OCI-LY1 (cell line): ENCODE measurements around the gene POGLUT2.

Experiments used
- H2AFZ ChIP-seq: fragments of 200-600 bp; sonication (generic), shearing (Covaris generic); 2 replicates; pipeline ENCODE4 v1.6.0; 2014; ENCODE audit warnings: antibody characterized with exemption, mild to moderate bottlenecking, low read length
- H3F3A ChIP-seq: fragments of 200-600 bp; sonication (generic), shearing (Covaris generic); 2 replicates; pipeline ENCODE4 v1.6.0; 2014; ENCODE audit warnings: mild to moderate bottlenecking, antibody characterized with exemption, low read length, moderate library complexity; ENCODE audit not compliant: insufficient read depth
- H3K27ac ChIP-seq: fragments of 200-600 bp; sonication (generic); 2 replicates; pipeline ENCODE4 v1.5.1; 2014; ENCODE audit warnings: low read length, mixed run types, mild to moderate bottlenecking, low read depth; ENCODE audit not compliant: poor library complexity, severe bottlenecking
- H3K27me3 ChIP-seq: fragments of 200-600 bp; sonication (generic); 2 replicates; pipeline ENCODE4 v1.6.0; 2014; ENCODE audit warnings: antibody characterized with exemption, mild to moderate bottlenecking, low read length, moderate library complexity; ENCODE audit not compliant: insufficient read depth
- H3K36me3 ChIP-seq: fragments of 200-600 bp; sonication (generic); 2 replicates; pipeline ENCODE4 v1.6.1; 2014; ENCODE audit warnings: mild to moderate bottlenecking, antibody characterized with exemption, low read length, moderate library complexity, mixed read lengths; ENCODE audit not compliant: insufficient read depth
- H3K4me1 ChIP-seq: fragments of 200-600 bp; sonication (generic); 2 replicates; pipeline ENCODE4 v1.5.1; 2014; ENCODE audit warnings: mild to moderate bottlenecking, low read length, moderate library complexity; ENCODE audit not compliant: insufficient read depth, severe bottlenecking
- H3K4me2 ChIP-seq: fragments of 200-600 bp; sonication (generic), shearing (Covaris generic); 2 replicates; pipeline ENCODE4 v1.6.1; 2014; ENCODE audit warnings: low read length
- H3K4me3 ChIP-seq: fragments of 200-600 bp; sonication (generic); 2 replicates; pipeline ENCODE4 v1.5.1; 2014; ENCODE audit warnings: low read length, low read depth, mild to moderate bottlenecking, mixed read lengths; ENCODE audit not compliant: poor library complexity, severe bottlenecking
- H3K79me2 ChIP-seq: fragments of 200-600 bp; shearing (Covaris generic); 2 replicates; pipeline ENCODE4 v1.6.1; 2016; ENCODE audit warnings: mixed run types, low read length, mixed read lengths; ENCODE audit not compliant: insufficient read depth
- H3K9ac ChIP-seq: fragments of 200-600 bp; sonication (generic), shearing (Covaris generic); 2 replicates; pipeline ENCODE4 v1.6.1; 2014; ENCODE audit warnings: mild to moderate bottlenecking, low read length, mixed read lengths
- H3K9me2 ChIP-seq: fragments of 200-600 bp; sonication (generic), shearing (Covaris generic); 2 replicates; pipeline ENCODE4 v1.6.1; 2014; ENCODE audit warnings: low read depth, mild to moderate bottlenecking, low read length, mixed read lengths
- H3K9me3 ChIP-seq: fragments of 200-600 bp; shearing (Covaris generic); 2 replicates; pipeline ENCODE4 v1.6.1; 2014; ENCODE audit warnings: low read length, mixed read lengths
- H4K20me1 ChIP-seq: fragments of 200-600 bp; sonication (generic), shearing (Covaris generic); 2 replicates; pipeline ENCODE4 v1.6.0; 2016; ENCODE audit warnings: mild to moderate bottlenecking, low read length; ENCODE audit not compliant: insufficient read depth
- CTCF ChIP-seq: fragments of 200-600 bp; sonication (generic), shearing (Covaris generic); IDR thresholded peaks from 2 replicates; pipeline ENCODE4 v1.5.1; 2017; ENCODE audit warnings: mild to moderate bottlenecking, antibody characterized with exemption, low read length, moderate library complexity, mixed read lengths
- EZH2 ChIP-seq: fragments of 200-600 bp; sonication (generic), shearing (Covaris generic); IDR thresholded peaks from 2 replicates; pipeline ENCODE4 v1.8.0; 2017; ENCODE audit warnings: borderline replicate concordance, mixed run types, mild to moderate bottlenecking, antibody characterized with exemption, low read length, moderate library complexity, mixed read lengths

Gene POGLUT2

DNA sequence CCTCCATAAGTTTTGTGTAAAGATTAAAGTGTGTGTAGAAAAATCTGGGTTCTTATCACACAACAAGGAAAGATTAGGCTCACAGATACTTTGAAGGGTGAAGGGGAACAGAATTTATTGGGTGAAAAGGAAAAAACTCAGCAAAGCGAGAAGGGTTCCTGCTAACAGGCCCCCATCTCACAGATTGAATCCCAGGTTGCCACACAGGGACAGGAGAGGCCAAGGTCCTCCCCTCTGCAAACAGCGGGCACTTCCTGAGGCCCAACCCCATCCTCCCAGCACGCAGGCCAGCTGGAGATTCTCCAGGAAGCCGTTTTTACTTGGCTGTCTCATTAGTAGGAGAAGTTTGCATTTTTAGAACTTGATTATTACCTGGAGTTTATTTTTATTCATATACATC is 31.9 kb upstream of the POGLUT2 start:
- H3K4me2 ChIP-seq, result no peak overlapping the region
- TF ChIP-seq CTCF (no peak), EZH2 (no peak)
- H3K27me3 ChIP-seq, result no peaks in the 10 kb centered on the region
- H3K36me3 ChIP-seq, result no peaks in the 10 kb centered on the region
- H3K9me3 ChIP-seq, result no peaks in the 10 kb centered on the region
- H3K79me2 ChIP-seq, result no peaks in the 10 kb centered on the region
- H3F3A ChIP-seq, result no peaks in the 10 kb centered on the region
- H3K9ac ChIP-seq, result no peak overlapping the region
- H3K4me1 ChIP-seq, result no peaks in the 10 kb centered on the region
- H3K9me2 ChIP-seq, result no peaks in the 10 kb centered on the region
- no peak overlapping the region for H3K4me3 ChIP-seq
- H4K20me1 ChIP-seq, result no peaks in the 10 kb centered on the region
- no peak overlapping the region for H2AFZ ChIP-seq
- no peak overlapping the region for H3K27ac ChIP-seq

- Histone ChIP-seq H3K27me3 (no peaks in the 10 kb centered on the region; the same call in 1 of the 2 replicates), H3K4me3 (no peak overlapping the region), H3K4me1 (no peaks in the 10 kb centered on the region), H3K9me2 (no peaks in the 10 kb centered on the region), H3F3A (no peaks in the 10 kb centered on the region), H2AFZ (no peak overlapping the region), H3K9me3 (0 out of 2 replicates have a peak, but pooled peaks cover 7% of the 10 kb centered on the region), H3K36me3 (no peaks in the 10 kb centered on the region), H3K79me2 (no peaks in the 10 kb centered on the region), H3K9ac (no peak overlapping the region), H3K27ac (no peak overlapping the region), H3K4me2 (no peak overlapping the region), H4K20me1 (no peaks in the 10 kb centered on the region)
- TF ChIP-seq CTCF (no peak), EZH2 (no peak)
Measured at GRCh38 chr13:102825921-102826706, 27.3 kb upstream of the POGLUT2 start.

DNA sequence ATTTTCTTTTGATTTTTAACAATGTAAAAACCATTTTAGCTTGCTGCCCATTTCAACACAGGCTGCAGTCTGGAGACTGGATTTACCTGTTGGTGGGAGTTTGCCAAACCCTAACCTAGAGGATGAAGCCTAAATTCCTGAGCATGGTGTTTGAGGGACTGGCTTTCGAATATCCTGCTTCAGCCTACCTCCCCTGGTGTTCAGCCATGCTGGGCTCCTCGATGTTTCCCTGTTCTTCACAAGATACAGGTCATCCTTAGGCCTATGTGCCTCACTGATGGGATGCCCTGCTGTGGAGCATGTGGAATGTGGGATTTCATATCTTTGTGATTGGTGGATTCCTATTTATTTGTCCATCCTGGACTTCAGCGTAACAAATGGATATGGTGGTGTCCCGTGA is 26.6 kb upstream of the POGLUT2 start:
- H3K9ac ChIP-seq, result no peak overlapping the region
- H2AFZ ChIP-seq, result no peak overlapping the region
- TF ChIP-seq CTCF, result no peak
- H3K27me3 ChIP-seq, result no peaks in the 10 kb centered on the region; the same call in 1 of the 2 replicates
- H3K4me2 ChIP-seq, result no peak overlapping the region
- no peaks in the 10 kb centered on the region for H3K79me2 ChIP-seq
- H4K20me1 ChIP-seq, result no peaks in the 10 kb centered on the region
- H3F3A ChIP-seq, result no peaks in the 10 kb centered on the region
- no peaks in the 10 kb centered on the region for H3K9me2 ChIP-seq
- H3K4me3 ChIP-seq, result no peak overlapping the region
- H3K4me1 ChIP-seq, result no peaks in the 10 kb centered on the region
- H3K27ac ChIP-seq, result no peak overlapping the region
- H3K9me3 ChIP-seq, result 0 out of 2 replicates have a peak, but pooled peaks cover 7% of the 10 kb centered on the region
- H3K36me3 ChIP-seq, result no peaks in the 10 kb centered on the region
